B cell (primary cell): ENCODE data around the gene CCR1. TPM values are rescaled to one million over a fixed set of nuclear protein-coding genes. Genes with fewer than 3 reads are reported as not detected.

ENCODE experiments used
- ATAC-seq: fragments of 200-7000 bp; cut with Tn5 transposase; one replicate; pipeline ENCODE4 v1.10.0; 2021; ENCODE audit warnings: low read depth, mild to moderate bottlenecking, moderate number of reproducible peaks, moderate library complexity
- CTCF ChIA-PET: fragments of 350-600 bp; sonication (Branson Sonifier 250); formaldehyde crosslinking; loops from one replicate; lab custom pipeline; 2021; ENCODE audit warnings: antibody characterized with exemption, inconsistent platforms; lab: Charles Lee
- POLR2A ChIA-PET: fragments of 350-600 bp; sonication (Branson Sonifier 250); formaldehyde crosslinking; loops from one replicate; lab custom pipeline; 2021; ENCODE audit warnings: antibody characterized with exemption; lab: Charles Lee
- DNase-seq: peaks from one replicate; pipeline ENCODE4 v3.0.0; 2013
- H2AFZ ChIP-seq: 2 replicates; pipeline ENCODE4 v1.6.1; 2012; ENCODE audit warnings: mild to moderate bottlenecking, low read depth, low read length; ENCODE audit not compliant: insufficient read depth, poor library complexity, severe bottlenecking
- H3K27ac ChIP-seq, 2 donors: 1 replicate in 1 of 2; 2 replicates in 1 of 2; pipeline ENCODE4 v1.5.1; 2012 to 2013; ENCODE audit warnings: low read length in 2 of 2, mild to moderate bottlenecking in 2 of 2, moderate library complexity in 1 of 2
- H3K27me3 ChIP-seq, 4 experiments: fragments of 200-600 bp in 1 of 4; sonication (generic) in 1 of 4; replicated peaks in 1 of 4; 1 replicate in 2 of 4; 2 replicates in 2 of 4; pipeline versions ENCODE4 v1.6.1 to v1.7.0; 2013 to 2016; ENCODE audit warnings: low read length in 3 of 4, mild to moderate bottlenecking in 2 of 4, mixed read lengths in 1 of 4, moderate library complexity in 1 of 4; ENCODE audit not compliant: insufficient read depth in 4 of 4, control insufficient read depth in 3 of 4; ENCODE audit errors: control extremely low read depth in 1 of 4
- H3K36me3 ChIP-seq, 2 experiments: replicated peaks in 1 of 2; 1 replicate in 1 of 2; 2 replicates in 1 of 2; pipeline versions ENCODE4 v1.6.1 to v1.7.1; 2013; ENCODE audit warnings: low read length in 1 of 2; ENCODE audit not compliant: insufficient read depth in 2 of 2, control insufficient read depth in 1 of 2; ENCODE audit errors: control extremely low read depth in 1 of 2, extremely low read depth in 1 of 2
- H3K4me1 ChIP-seq, 2 donors: fragments of 200-600 bp in 1 of 2; sonication (generic) in 1 of 2; 1 replicate in 1 of 2; 2 replicates in 1 of 2; pipeline versions ENCODE4 v1.5.1 to v1.6.1; 2013 to 2017; ENCODE audit warnings: low read length in 2 of 2; ENCODE audit not compliant: control insufficient read depth in 2 of 2, insufficient read depth in 2 of 2
- H3K4me2 ChIP-seq: replicated peaks from 2 replicates; pipeline ENCODE3; 2012; ENCODE audit warnings: mild to moderate bottlenecking, low read depth, low read length; ENCODE audit not compliant: poor library complexity, severe bottlenecking
- H3K4me3 ChIP-seq, 5 experiments: fragments of 200-600 bp in 1 of 5; sonication (generic) in 1 of 5; 1 replicate in 3 of 5; 2 replicates in 2 of 5; pipeline versions ENCODE4 v1.5.1 to v1.7.0; 2011 to 2016; ENCODE audit warnings: low read length in 4 of 5, mild to moderate bottlenecking in 4 of 5, low read depth in 2 of 5, control low read depth in 1 of 5, moderate library complexity in 1 of 5; ENCODE audit not compliant: insufficient read depth in 1 of 5; ENCODE audit errors: control extremely low read depth in 1 of 5, extremely low read depth in 1 of 5
- H3K79me2 ChIP-seq: fragments of 200-600 bp; sonication (generic); one replicate; pipeline ENCODE4 v1.6.0; 2016; ENCODE audit warnings: low read length; ENCODE audit not compliant: control insufficient read depth, insufficient read depth
- H3K9ac ChIP-seq: fragments of 200-600 bp; sonication (generic); 2 replicates; pipeline ENCODE4 v1.6.1; 2017; ENCODE audit warnings: mild to moderate bottlenecking, low read length, moderate library complexity
- H3K9me3 ChIP-seq, 3 donors: one replicate each; pipeline versions ENCODE4 v1.6.1 to v1.7.1; 2013; ENCODE audit warnings: low read length in 2 of 3; ENCODE audit not compliant: control insufficient read depth in 2 of 3, insufficient read depth in 1 of 3; ENCODE audit errors: control extremely low read depth in 1 of 3
- H4K20me1 ChIP-seq: 2 replicates; pipeline ENCODE4 v1.6.0; 2012; ENCODE audit warnings: mild to moderate bottlenecking, low read length; ENCODE audit not compliant: insufficient read depth, control insufficient read depth, poor library complexity, severe bottlenecking
- H3K27ac Mint-ChIP-seq: one replicate; pipeline ENCODE4 v1.8.0; 2021; ENCODE audit warnings: mixed read lengths
- H3K27me3 Mint-ChIP-seq: one replicate; pipeline ENCODE4 v1.8.0; 2021; ENCODE audit warnings: mixed read lengths
- H3K4me1 Mint-ChIP-seq: one replicate; pipeline ENCODE4 v1.8.0; 2021; ENCODE audit warnings: mixed read lengths
- H3K4me3 Mint-ChIP-seq: one replicate; pipeline ENCODE4 v1.8.0; 2021; ENCODE audit warnings: mixed read lengths
- H3K9me3 Mint-ChIP-seq: one replicate; pipeline ENCODE4 v1.8.0; 2022; ENCODE audit warnings: mixed read lengths; ENCODE audit not compliant: insufficient read depth
- EZH2 ChIP-seq: IDR thresholded peaks from 2 replicates; pipeline ENCODE4 v1.6.1; 2012; ENCODE audit warnings: borderline replicate concordance, low read depth, mild to moderate bottlenecking, moderate library complexity, low read length; ENCODE audit not compliant: insufficient read depth, poor library complexity, severe bottlenecking
- WGBS: methylation state at CpG from one replicate; pipeline ENCODE4 v1.1.5; 2013; ENCODE audit warnings: missing lambda C conversion rate; ENCODE audit not compliant: insufficient coverage; 5-methylcytosine and 5-hydroxymethylcytosine counted together
- intact Hi-C: fragments of 100-400 bp; cut with micrococcal nuclease; formaldehyde crosslinking; loops from one replicate; pipeline ENCODE4 v1.10.0; 2022
- polyA plus RNA-seq: library from polyadenylated mRNA; depleted of rRNA; stranded (reverse); fragments of >200 nt; gene quantifications from 2 replicates; pipeline ENCODE4 v1.2.3, GENCODE V29; 2012
- total RNA-seq, 2 donors: library from RNA; stranded (reverse); fragments of 120-200 nt in 1 of 2; gene quantifications; 1 replicate in 1 of 2; 2 replicates in 1 of 2; pipeline versions ENCODE4 v1.2.3 to v1.2.4, GENCODE V29; 2013 to 2022
- TF ChIP-seq, protein P1 (sequence below): fragments of 200-600 bp; IDR thresholded peaks from one replicate; pipeline ENCODE4 v1.8.0; 2022; ENCODE audit warnings: antibody characterized with exemption, mild to moderate bottlenecking

Gene CCR1
- total and polyA plus RNA-seq, 2 donors (not counting 1 experiment from before 2014, with no cell fraction given) = 0.54 to 0.79 TPM

DNA sequence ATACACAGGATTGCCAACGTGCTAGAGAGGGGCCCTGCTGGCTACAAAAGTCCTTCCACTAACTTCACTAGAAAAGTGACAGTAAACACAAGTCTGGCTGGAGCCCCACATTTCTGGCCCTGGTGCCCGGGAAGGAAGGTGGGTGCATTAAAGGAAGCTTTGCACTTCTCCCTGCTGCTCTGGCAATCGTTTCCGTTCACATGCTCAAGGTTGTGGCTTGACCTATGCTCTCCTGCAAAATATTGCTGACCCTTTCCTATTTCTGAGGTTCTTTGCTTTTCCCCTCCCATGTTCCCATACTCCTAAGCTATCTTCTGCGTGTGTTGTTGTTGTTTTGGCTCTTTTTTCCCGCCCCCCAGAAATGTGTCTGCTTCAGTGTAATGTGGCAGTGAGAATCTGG lies 25.1 kb upstream of the CCR1 start:
- H3K4me1 ChIP-seq = peaks cover 2 to 7% of the 10 kb centered on the region in 2 donors
- no peaks in the 10 kb centered on the region for H3K9me3 ChIP-seq
- no peak overlapping the region for H3K9ac ChIP-seq
- no peak overlapping the region for H3K27ac ChIP-seq
- H3K36me3 ChIP-seq = no peaks in the 10 kb centered on the region
- H4K20me1 ChIP-seq = no peaks in the 10 kb centered on the region
- Mint-ChIP-seq H3K27me3 (no peaks in the 10 kb centered on the region), H3K27ac (no peak overlapping the region), H3K9me3 (no peaks in the 10 kb centered on the region), H3K4me3 (no peak overlapping the region), H3K4me1 (peaks cover 14% of the 10 kb centered on the region)
- CTCF ChIA-PET = interaction anchor here (1.7 kb wide), 1 partner anchor 295 kb away, joined by 4 read pairs; no protein-coding TSS in a partner anchor
- ATAC-seq (no peak), DNase-seq (no peak)
- WGBS = 78% methylated on average over 4 of the region's 6 CpGs
- H3K4me2 ChIP-seq = no peak overlapping the region
- H3K4me3 ChIP-seq = no peak overlapping the region
- TF ChIP-seq, protein P1, sequence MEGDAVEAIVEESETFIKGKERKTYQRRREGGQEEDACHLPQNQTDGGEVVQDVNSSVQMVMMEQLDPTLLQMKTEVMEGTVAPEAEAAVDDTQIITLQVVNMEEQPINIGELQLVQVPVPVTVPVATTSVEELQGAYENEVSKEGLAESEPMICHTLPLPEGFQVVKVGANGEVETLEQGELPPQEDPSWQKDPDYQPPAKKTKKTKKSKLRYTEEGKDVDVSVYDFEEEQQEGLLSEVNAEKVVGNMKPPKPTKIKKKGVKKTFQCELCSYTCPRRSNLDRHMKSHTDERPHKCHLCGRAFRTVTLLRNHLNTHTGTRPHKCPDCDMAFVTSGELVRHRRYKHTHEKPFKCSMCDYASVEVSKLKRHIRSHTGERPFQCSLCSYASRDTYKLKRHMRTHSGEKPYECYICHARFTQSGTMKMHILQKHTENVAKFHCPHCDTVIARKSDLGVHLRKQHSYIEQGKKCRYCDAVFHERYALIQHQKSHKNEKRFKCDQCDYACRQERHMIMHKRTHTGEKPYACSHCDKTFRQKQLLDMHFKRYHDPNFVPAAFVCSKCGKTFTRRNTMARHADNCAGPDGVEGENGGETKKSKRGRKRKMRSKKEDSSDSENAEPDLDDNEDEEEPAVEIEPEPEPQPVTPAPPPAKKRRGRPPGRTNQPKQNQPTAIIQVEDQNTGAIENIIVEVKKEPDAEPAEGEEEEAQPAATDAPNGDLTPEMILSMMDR = no peak
- TF ChIP-seq EZH2 = no peak
- POLR2A ChIA-PET = no interaction called here
- no peak overlapping the region for H2AFZ ChIP-seq
- H3K79me2 ChIP-seq = no peaks in the 10 kb centered on the region
- H3K27me3 ChIP-seq = peaks cover 0 to 2% (median 0%) of the 10 kb centered on the region in 4 experiments
- intact Hi-C loops = no loop called here

DNA sequence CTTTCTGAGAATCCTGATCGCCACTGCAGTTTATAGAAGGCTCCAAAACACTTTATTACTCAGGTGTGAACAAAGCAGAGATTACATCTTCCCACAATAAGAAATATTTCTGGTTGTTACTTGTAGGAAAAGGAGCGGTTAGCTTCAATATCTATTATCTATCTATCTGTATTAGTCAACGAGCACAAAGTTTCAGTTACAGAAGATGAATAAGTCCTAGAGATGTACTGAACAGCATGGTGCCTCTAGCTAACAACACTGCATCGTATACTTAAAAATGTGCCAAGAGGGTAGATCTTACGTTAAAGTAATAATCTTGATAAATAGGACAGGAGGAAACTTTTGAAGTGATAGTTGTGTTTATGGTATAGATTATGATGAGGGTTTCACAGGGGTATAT lies 23.2 kb upstream of the CCR1 start:
- Mint-ChIP-seq H3K27ac (no peak overlapping the region), H3K9me3 (peaks cover 3% of the 10 kb centered on the region), H3K4me1 (peaks cover 23% of the 10 kb centered on the region), H3K27me3 (no peaks in the 10 kb centered on the region), H3K4me3 (no peak overlapping the region)
- Histone ChIP-seq H3K27ac (no peak overlapping the region), H3K4me3 (no peak overlapping the region), H3K4me2 (no peak overlapping the region), H3K4me1 (peaks cover 5 to 12% of the 10 kb centered on the region in 2 donors), H3K79me2 (no peaks in the 10 kb centered on the region), H3K36me3 (no peaks in the 10 kb centered on the region), H3K27me3 (peaks cover 0 to 2% (median 0%) of the 10 kb centered on the region in 4 experiments), H3K9me3 (no peaks in the 10 kb centered on the region), H3K9ac (no peak overlapping the region), H2AFZ (no peak overlapping the region), H4K20me1 (no peaks in the 10 kb centered on the region)
- DNase-seq (no peak), ATAC-seq (no peak)
- TF ChIP-seq, protein P1 = no peak
- TF ChIP-seq EZH2 = no peak
- intact Hi-C loops = no loop called here
- CTCF ChIA-PET = interaction anchor here (0.7 kb wide), 1 partner anchor 24 kb away, joined by 3 read pairs; no protein-coding TSS in a partner anchor
- no CpG with 5 or more reads among the region's 5 CpGs for WGBS
- POLR2A ChIA-PET = no interaction called here
